ENCODE results near the gene MAP3K12. TPM values are rescaled to one million over a fixed set of nuclear protein-coding genes. Genes with fewer than 3 reads are reported as not detected.
"Not testable (repeated sequence)": the region's sequence is repeated elsewhere in the genome, so short reads cannot be mapped to it uniquely, and the experiment has no call there.

The MAP3K12 gene
- total RNA-seq, 1 donor from 2014 or later, result 21.9 TPM

- Histone ChIP-seq H3K27ac (no peak overlapping the region), H3K36me3 (peaks cover 0 to 31% of the 10 kb centered on the region in 2 donors), H3K4me3 (no peak overlapping the region), H3K4me1 (peaks cover 28% of the 10 kb centered on the region), H3K9me3 (no peaks in the 10 kb centered on the region), H3K27me3 (no peaks in the 10 kb centered on the region)
- no peak for TF ChIP-seq POLR2AphosphoS5 (IDR thresholded peaks at IDR 0.05; ENCODE audit: insufficient read depth in 1 of 2, low read depth in 1 of 2)
- no peak for TF ChIP-seq POLR2A (IDR thresholded peaks at IDR 0.05)
- no peak for TF ChIP-seq CTCF (IDR thresholded peaks at IDR 0.05)
- DNase-seq (ENCODE audit: extremely low spot score in 2 of 2), result no peak
- intact Hi-C loops (cut with DNase I), result no loop called here
Measured at GRCh38 chr12:53443955-53444354, 55.3 kb downstream of the MAP3K12 start.

DNA sequence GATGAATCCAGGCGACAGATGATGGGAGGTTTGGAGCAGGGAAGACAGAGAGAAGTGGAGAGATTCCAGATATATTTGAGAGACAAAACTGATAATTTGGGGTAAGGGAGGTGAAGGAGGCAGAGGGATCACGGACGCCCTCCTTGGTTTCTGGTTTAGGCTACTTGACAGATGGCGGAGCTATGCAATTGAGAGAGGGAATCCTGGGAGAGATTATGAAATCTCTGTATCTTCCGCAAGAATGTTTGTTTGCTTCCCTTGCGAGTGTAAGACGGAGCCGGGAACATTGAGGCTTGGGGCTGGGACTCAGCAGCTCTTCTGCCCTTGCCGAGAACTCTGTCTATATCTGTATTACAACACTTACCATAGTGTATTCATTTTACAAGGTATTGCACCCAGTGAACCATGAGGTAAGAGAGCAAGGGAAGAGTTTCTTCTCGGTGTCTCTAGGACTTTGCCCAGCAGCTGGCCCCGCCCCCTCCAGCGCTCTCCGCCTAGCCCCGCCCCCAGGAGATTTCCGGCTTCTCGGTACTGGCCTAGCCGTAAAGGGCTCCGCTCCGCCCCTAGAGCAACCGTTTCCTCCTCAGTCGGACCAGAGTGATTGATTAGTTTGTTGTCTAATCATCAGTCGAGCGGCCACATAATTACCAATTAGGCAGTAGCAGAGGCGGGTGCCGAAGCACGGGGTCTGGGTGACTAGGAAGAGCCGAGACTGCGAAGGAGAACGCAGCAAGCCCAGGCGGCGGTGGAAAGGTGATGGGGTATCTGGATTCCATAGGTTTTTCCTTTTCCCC is 58.0 kb downstream of the MAP3K12 start, which contains the start of gene PRR13:
Gene PRR13, plus strand, starts transcription at position 695 of the 794 bp plus-strand sequence. CDS start 981 bp downstream, outside the sequence.
- Histone ChIP-seq H3K4me3 (peak within 1 kb of the TSS; percentile 51 to 75), H3K9me3 (no peaks in the 10 kb centered on the region), H3K4me1 (peaks cover 28% of the 10 kb centered on the region), H3K27me3 (no peaks in the 10 kb centered on the region), H3K27ac (peak within 1 kb of the TSS; percentile 97), H3K36me3 (peaks cover 0 to 24% of the 10 kb centered on the region in 2 donors)
- peak in 1 of 2 donors; percentile 100 for DNase-seq (ENCODE audit: extremely low spot score in 2 of 2)
- TF ChIP-seq POLR2AphosphoS5 (IDR thresholded peaks at IDR 0.05; ENCODE audit: insufficient read depth in 1 of 2, low read depth in 1 of 2), result peak; percentile 93 to 96
- TF ChIP-seq CTCF (IDR thresholded peaks at IDR 0.05), result no peak
- peak; percentile 79 to 96 for TF ChIP-seq POLR2A (IDR thresholded peaks at IDR 0.05)
- intact Hi-C loops (cut with DNase I), result no loop called here

DNA sequence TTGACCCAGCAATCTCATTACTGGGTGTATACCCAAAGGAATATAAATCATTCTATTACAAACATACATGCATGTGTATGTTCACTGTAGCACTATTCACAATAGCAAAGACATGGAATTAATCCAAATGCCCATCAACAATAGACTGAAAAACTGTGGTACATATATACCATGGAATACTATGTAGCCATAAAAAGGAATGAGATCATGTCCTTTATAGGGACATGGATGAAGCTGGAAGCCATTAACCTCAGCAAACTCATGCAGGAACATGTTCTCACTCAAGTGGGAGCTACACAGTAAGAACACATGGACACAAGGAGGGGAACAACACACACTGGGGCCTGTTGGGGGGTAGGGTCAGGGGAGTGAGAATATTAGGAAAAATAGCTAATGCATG is 59.7 kb downstream of the MAP3K12 start:
- H3K9me3 ChIP-seq; intact Hi-C loops (cut with DNase I); H3K27me3 ChIP-seq; H3K36me3 ChIP-seq; H3K27ac ChIP-seq; DNase-seq (ENCODE audit: extremely low spot score in 2 of 2); H3K4me3 ChIP-seq: not testable (repeated sequence)
- H3K4me1 ChIP-seq, result peaks cover 28% of the 10 kb centered on the region

GRCh38 chr12:53435326-53435725 is 63.9 kb downstream of the MAP3K12 start:
- intact Hi-C loops (cut with DNase I); H3K9me3 ChIP-seq; H3K36me3 ChIP-seq; H3K27me3 ChIP-seq; DNase-seq (ENCODE audit: extremely low spot score in 2 of 2); H3K4me1 ChIP-seq; H3K4me3 ChIP-seq; H3K27ac ChIP-seq: not testable (repeated sequence)

DNA sequence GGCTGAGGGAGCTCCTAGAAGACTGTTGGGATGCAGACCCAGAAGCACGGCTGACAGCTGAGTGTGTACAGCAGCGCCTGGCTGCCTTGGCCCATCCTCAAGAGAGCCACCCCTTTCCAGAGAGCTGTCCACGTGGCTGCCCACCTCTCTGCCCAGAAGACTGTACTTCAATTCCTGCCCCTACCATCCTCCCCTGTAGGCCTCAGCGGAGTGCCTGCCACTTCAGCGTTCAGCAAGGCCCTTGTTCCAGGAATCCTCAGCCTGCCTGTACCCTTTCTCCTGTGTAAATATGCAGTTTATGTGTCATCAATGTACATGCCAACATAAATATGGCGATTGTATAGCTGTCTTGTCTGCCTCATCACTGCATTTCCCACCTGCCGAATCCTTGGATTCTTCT is 68.1 kb downstream of the MAP3K12 start:
- TF ChIP-seq POLR2A (IDR thresholded peaks at IDR 0.05), result no peak
- TF ChIP-seq POLR2AphosphoS5 (IDR thresholded peaks at IDR 0.05; ENCODE audit: insufficient read depth in 1 of 2, low read depth in 1 of 2), result no peak
- TF ChIP-seq CTCF (IDR thresholded peaks at IDR 0.05), result no peak
- Histone ChIP-seq H3K4me1 (no peaks in the 10 kb centered on the region), H3K27ac (no peak overlapping the region), H3K4me3 (no peak overlapping the region), H3K27me3 (no peaks in the 10 kb centered on the region), H3K36me3 (no peaks in the 10 kb centered on the region), H3K9me3 (no peaks in the 10 kb centered on the region)
- no peak for DNase-seq (ENCODE audit: extremely low spot score in 2 of 2)
- intact Hi-C loops (cut with DNase I), result no loop called here

- no peak overlapping the region for H3K27ac ChIP-seq
- H3K27me3 ChIP-seq, result no peaks in the 10 kb centered on the region
- no peaks in the 10 kb centered on the region for H3K36me3 ChIP-seq
- TF ChIP-seq POLR2AphosphoS5 (IDR thresholded peaks at IDR 0.05; ENCODE audit: insufficient read depth in 1 of 2, low read depth in 1 of 2), result no peak
- no peak for TF ChIP-seq CTCF (IDR thresholded peaks at IDR 0.05)
- TF ChIP-seq POLR2A (IDR thresholded peaks at IDR 0.05), result no peak
- no peak for DNase-seq (ENCODE audit: extremely low spot score in 2 of 2)
- H3K4me1 ChIP-seq, result no peaks in the 10 kb centered on the region
- H3K9me3 ChIP-seq, result no peaks in the 10 kb centered on the region
- no peak overlapping the region for H3K4me3 ChIP-seq
- intact Hi-C loops (cut with DNase I), result no loop called here
Measured at GRCh38 chr12:53430116-53430515, 69.1 kb downstream of the MAP3K12 start.

All from vagina (tissue), 2 donors.